Bronchial epithelial cell (primary cell): Measurements from ENCODE around the gene MGST1. TPM values are rescaled to one million over a fixed set of nuclear protein-coding genes. Genes with fewer than 3 reads are reported as not detected.
"Not testable (repeated sequence)": the region's sequence is repeated elsewhere in the genome, so short reads cannot be mapped to it uniquely, and the experiment has no call there.

Experiments used
- DNase-seq: peaks from one replicate; pipeline ENCODE4 v3.0.0-alpha.2; 2010; ENCODE audit warnings: low read depth
- FAIRE-seq: peaks from 2 replicates; lab custom pipeline; 2011; peaks lifted over from hg19 to GRCh38; lab: Jason Lieb, UNC
- H3K27me3 ChIP-seq: 2 replicates; pipeline ENCODE4 v1.5.1; 2011; ENCODE audit warnings: low read length; ENCODE audit not compliant: control insufficient read depth, insufficient read depth
- H3K36me3 ChIP-seq: 2 replicates; pipeline ENCODE4 v1.5.1; 2011; ENCODE audit warnings: low read length; ENCODE audit not compliant: control insufficient read depth, insufficient read depth
- H3K4me3 ChIP-seq: 2 replicates; pipeline ENCODE4 v1.5.1; 2011; ENCODE audit warnings: mild to moderate bottlenecking, low read depth, low read length, control low read depth
- CTCF ChIP-seq: IDR thresholded peaks from 2 replicates; pipeline ENCODE4 v1.5.1; 2011; ENCODE audit warnings: mild to moderate bottlenecking, moderate library complexity, low read length, control low read depth, inconsistent platforms; ENCODE audit not compliant: insufficient read depth, severe bottlenecking
- total RNA-seq: library from RNA; depleted of rRNA; stranded (reverse); fragments of >200 nt; gene quantifications from 2 replicates; pipeline ENCODE4 v1.2.1, GENCODE V29; 2014

Gene MGST1
- total RNA-seq, 1 donor from 2014 or later: 66.1 TPM

- Histone ChIP-seq H3K27me3 (no peaks in the 10 kb centered on the region), H3K36me3 (peaks cover 3% of the 10 kb centered on the region), H3K4me3 (no peak overlapping the region)
- no peak for TF ChIP-seq CTCF
- DNase-seq (peak; percentile 76), FAIRE-seq (no peak)
These were observed 21.7 kb downstream of the MGST1 start for GRCh38 chr12:16369156-16369555.

- TF ChIP-seq CTCF: no peak
- DNase-seq: no peak
- Histone ChIP-seq H3K4me3 (no peak overlapping the region), H3K27me3 (no peaks in the 10 kb centered on the region), H3K36me3 (peaks cover 3% of the 10 kb centered on the region)
- no peak for FAIRE-seq
These were observed 22.7 kb downstream of the MGST1 start for GRCh38 chr12:16370096-16370495.

GRCh38 chr12:16382652-16383312 lies 35.3 kb downstream of the MGST1 start:
- DNase-seq, H3K27me3 ChIP-seq, FAIRE-seq, H3K36me3 ChIP-seq, H3K4me3 ChIP-seq: not testable (repeated sequence)

GRCh38 chr12:16384732-16385131 lies 37.3 kb downstream of the MGST1 start:
- no peak overlapping the region for H3K4me3 ChIP-seq
- no peaks in the 10 kb centered on the region for H3K27me3 ChIP-seq
- no peak for TF ChIP-seq CTCF
- no peak for DNase-seq
- FAIRE-seq: no peak
- H3K36me3 ChIP-seq: no peaks in the 10 kb centered on the region

- FAIRE-seq: no peak
- Histone ChIP-seq H3K4me3 (no peak overlapping the region), H3K27me3 (no peaks in the 10 kb centered on the region), H3K36me3 (no peaks in the 10 kb centered on the region)
- peak; percentile 64 for DNase-seq
- TF ChIP-seq CTCF: peak; percentile 61
These were observed 38.6 kb downstream of the MGST1 start for GRCh38 chr12:16385782-16386646.

GRCh38 chr12:16387919-16388318 lies 40.5 kb downstream of the MGST1 start:
- no peak for DNase-seq
- no peaks in the 10 kb centered on the region for H3K27me3 ChIP-seq
- no peaks in the 10 kb centered on the region for H3K36me3 ChIP-seq
- no peak overlapping the region for H3K4me3 ChIP-seq
- no peak for TF ChIP-seq CTCF
- FAIRE-seq: no peak
